ENCODE measurements around the gene PARP16. TPM values are rescaled to one million over a fixed set of nuclear protein-coding genes. Genes with fewer than 3 reads are reported as not detected.

The PARP16 gene
- total and polyA plus RNA-seq, 2 experiments from 2014 or later, result 3.6 to 4.1 TPM

DNA sequence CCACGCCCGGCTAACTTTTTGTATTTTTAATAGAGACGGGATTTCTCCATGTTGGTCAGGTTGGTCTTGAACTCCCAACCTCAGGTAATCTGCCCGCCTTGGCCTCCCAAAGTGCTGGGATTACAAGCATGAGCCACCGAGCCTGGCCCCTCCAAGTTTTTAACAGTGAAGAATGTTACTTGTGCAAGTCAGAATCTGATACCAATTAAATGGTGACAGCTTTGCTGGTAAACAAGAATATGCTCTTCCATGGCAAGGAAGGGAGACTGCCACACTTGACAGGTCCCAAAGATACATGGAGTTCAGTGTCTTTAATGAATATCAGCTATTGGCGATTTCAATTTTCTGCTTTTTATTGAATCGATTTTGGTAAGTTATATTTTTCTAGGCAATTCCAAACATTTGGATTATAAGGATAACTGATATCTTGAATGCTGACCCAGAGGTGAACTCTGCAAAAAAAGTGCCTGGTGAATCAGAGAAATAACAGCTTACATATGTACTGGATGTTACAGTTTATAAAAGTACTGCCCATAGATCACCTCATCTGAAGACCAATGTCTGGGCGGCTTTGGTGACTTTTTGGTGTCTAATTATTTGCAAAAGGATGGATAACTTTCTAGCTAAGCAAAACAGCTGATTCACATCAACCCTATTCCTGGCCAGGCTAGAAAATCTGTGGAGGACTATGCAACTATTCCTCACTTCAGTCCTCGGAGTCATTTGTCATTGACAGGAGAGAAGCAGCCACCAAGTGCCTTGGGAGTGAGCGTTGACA lies 1.2 kb downstream of the PARP16 start (continued):
- TF ChIP-seq, protein P1, sequence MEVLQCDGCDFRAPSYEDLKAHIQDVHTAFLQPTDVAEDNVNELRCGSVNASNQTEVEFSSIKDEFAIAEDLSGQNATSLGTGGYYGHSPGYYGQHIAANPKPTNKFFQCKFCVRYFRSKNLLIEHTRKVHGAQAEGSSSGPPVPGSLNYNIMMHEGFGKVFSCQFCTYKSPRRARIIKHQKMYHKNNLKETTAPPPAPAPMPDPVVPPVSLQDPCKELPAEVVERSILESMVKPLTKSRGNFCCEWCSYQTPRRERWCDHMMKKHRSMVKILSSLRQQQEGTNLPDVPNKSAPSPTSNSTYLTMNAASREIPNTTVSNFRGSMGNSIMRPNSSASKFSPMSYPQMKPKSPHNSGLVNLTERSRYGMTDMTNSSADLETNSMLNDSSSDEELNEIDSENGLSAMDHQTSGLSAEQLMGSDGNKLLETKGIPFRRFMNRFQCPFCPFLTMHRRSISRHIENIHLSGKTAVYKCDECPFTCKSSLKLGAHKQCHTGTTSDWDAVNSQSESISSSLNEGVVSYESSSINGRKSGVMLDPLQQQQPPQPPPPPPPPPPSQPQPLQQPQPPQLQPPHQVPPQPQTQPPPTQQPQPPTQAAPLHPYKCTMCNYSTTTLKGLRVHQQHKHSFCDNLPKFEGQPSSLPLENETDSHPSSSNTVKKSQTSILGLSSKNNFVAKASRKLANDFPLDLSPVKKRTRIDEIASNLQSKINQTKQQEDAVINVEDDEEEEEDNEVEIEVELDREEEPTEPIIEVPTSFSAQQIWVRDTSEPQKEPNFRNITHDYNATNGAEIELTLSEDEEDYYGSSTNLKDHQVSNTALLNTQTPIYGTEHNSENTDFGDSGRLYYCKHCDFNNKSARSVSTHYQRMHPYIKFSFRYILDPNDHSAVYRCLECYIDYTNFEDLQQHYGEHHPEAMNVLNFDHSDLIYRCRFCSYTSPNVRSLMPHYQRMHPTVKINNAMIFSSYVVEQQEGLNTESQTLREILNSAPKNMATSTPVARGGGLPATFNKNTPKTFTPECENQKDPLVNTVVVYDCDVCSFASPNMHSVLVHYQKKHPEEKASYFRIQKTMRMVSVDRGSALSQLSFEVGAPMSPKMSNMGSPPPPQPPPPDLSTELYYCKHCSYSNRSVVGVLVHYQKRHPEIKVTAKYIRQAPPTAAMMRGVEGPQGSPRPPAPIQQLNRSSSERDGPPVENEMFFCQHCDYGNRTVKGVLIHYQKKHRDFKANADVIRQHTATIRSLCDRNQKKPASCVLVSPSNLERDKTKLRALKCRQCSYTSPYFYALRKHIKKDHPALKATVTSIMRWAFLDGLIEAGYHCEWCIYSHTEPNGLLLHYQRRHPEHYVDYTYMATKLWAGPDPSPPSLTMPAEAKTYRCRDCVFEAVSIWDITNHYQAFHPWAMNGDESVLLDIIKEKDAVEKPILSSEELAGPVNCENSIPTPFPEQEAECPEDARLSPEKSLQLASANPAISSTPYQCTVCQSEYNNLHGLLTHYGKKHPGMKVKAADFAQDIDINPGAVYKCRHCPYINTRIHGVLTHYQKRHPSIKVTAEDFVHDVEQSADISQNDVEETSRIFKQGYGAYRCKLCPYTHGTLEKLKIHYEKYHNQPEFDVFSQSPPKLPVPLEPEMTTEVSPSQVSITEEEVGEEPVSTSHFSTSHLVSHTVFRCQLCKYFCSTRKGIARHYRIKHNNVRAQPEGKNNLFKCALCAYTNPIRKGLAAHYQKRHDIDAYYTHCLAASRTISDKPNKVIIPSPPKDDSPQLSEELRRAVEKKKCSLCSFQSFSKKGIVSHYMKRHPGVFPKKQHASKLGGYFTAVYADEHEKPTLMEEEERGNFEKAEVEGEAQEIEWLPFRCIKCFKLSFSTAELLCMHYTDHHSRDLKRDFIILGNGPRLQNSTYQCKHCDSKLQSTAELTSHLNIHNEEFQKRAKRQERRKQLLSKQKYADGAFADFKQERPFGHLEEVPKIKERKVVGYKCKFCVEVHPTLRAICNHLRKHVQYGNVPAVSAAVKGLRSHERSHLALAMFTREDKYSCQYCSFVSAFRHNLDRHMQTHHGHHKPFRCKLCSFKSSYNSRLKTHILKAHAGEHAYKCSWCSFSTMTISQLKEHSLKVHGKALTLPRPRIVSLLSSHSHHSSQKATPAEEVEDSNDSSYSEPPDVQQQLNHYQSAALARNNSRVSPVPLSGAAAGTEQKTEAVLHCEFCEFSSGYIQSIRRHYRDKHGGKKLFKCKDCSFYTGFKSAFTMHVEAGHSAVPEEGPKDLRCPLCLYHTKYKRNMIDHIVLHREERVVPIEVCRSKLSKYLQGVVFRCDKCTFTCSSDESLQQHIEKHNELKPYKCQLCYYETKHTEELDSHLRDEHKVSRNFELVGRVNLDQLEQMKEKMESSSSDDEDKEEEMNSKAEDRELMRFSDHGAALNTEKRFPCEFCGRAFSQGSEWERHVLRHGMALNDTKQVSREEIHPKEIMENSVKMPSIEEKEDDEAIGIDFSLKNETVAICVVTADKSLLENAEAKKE (CRISPR knock-in tag; IDR thresholded peaks at IDR 0.05), result no peak
- TF ChIP-seq EZH2 (IDR thresholded peaks at IDR 0.05; ENCODE audit: low read depth, unreplicated experiment), result no peak

DNA sequence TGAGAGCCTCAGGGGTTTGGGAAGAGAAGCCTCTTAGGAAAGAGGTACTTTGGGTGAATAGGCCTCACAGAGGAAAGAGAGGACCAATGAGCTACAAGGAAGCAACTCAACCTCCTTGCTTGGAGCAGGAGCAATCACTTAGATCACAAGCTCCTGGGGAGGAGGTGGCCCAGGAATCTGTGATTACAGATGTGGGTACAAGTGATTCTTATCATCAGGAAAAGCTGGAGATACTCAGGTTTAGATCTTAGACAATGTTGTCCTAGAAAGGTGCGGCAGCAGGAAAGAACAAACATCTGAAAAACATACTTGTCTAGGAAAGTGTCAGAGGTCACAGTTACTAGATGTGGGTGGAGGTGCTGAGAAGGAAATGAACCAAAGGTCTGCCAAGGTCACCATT lies 8.2 kb downstream of the PARP16 start:
- H3K36me3 Mint-ChIP-seq (ENCODE audit: low read depth), result no peaks in the 10 kb centered on the region
- H3K4me3 ChIP-seq, result no peak overlapping the region
- no peaks in the 10 kb centered on the region for H3F3A ChIP-seq (replicated peaks; ENCODE audit: low read depth)
- no peak for DNase-seq (ENCODE audit: low spot score)
- H4K20me1 ChIP-seq (replicated peaks; ENCODE audit: insufficient read depth), result no peaks in the 10 kb centered on the region
- no peaks in the 10 kb centered on the region for H3K79me2 ChIP-seq (replicated peaks; ENCODE audit: insufficient read depth)
- no peak overlapping the region for H2AFZ ChIP-seq
- no peaks in the 10 kb centered on the region for H3K9me2 ChIP-seq (ENCODE audit: insufficient read depth)
- H3K4me1 Mint-ChIP-seq, result no peaks in the 10 kb centered on the region
- ATAC-seq, result no peak; the same call in 2 of the 3 replicates
- H3K36me3 ChIP-seq (ENCODE audit: insufficient read depth), result no peaks in the 10 kb centered on the region
- H3K9me3 Mint-ChIP-seq, result no peaks in the 10 kb centered on the region
- H3K4me2 ChIP-seq, result no peak overlapping the region
- H3K4me3 Mint-ChIP-seq, result no peak overlapping the region
- H3K4me1 ChIP-seq (ENCODE audit: insufficient read depth), result no peaks in the 10 kb centered on the region
- no peak overlapping the region for H3K27ac ChIP-seq (ENCODE audit: low read depth)
- no peak for TF ChIP-seq NANOG (IDR thresholded peaks at IDR 0.05; ENCODE audit: borderline replicate concordance)
- no peaks in the 10 kb centered on the region for H3K27me3 ChIP-seq (ENCODE audit: insufficient read depth)
- no peaks in the 10 kb centered on the region for H3K27me3 Mint-ChIP-seq (ENCODE audit: insufficient read depth, low read depth, poor library complexity)
- no peak overlapping the region for H3K27ac Mint-ChIP-seq

DNA sequence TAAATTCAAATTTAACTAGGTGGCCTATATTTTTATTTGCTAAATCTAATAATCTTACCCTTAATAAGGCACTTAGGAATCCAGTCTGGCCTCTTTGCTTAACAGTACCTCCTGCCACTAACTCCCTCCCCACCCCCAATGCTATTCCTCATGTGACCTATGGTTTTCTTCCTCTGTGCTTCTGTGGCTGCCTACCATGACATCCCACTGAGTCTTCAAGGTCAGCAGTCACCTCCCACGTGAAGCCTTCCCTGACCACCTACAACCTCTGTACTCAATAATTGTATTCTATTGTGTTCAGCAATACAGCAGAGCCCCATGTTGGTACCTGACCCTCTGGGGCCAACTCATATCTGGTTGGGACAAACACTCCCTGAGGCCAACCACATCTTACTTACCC lies 9.7 kb downstream of the PARP16 start:
- Histone ChIP-seq H3K4me1 (ENCODE audit: insufficient read depth) (no peaks in the 10 kb centered on the region), H3K27ac (ENCODE audit: low read depth) (no peak overlapping the region), H3K36me3 (ENCODE audit: insufficient read depth) (no peaks in the 10 kb centered on the region), H3K27me3 (ENCODE audit: insufficient read depth) (no peaks in the 10 kb centered on the region), H3K79me2 (replicated peaks; ENCODE audit: insufficient read depth) (no peaks in the 10 kb centered on the region), H4K20me1 (replicated peaks; ENCODE audit: insufficient read depth) (no peaks in the 10 kb centered on the region), H3K4me3 (no peak overlapping the region), H3F3A (replicated peaks; ENCODE audit: low read depth) (no peaks in the 10 kb centered on the region), H3K9me2 (ENCODE audit: insufficient read depth) (no peaks in the 10 kb centered on the region), H2AFZ (no peak overlapping the region), H3K4me2 (no peak overlapping the region)
- Mint-ChIP-seq H3K27ac (no peak overlapping the region), H3K36me3 (ENCODE audit: low read depth) (no peaks in the 10 kb centered on the region), H3K9me3 (no peaks in the 10 kb centered on the region), H3K4me3 (no peak overlapping the region), H3K4me1 (no peaks in the 10 kb centered on the region), H3K27me3 (ENCODE audit: insufficient read depth, low read depth, poor library complexity) (no peaks in the 10 kb centered on the region)
- ATAC-seq (no peak), DNase-seq (ENCODE audit: low spot score) (no peak)
- TF ChIP-seq ZNF114 (CRISPR knock-in tag; IDR thresholded peaks at IDR 0.05) (no peak), ZNF331 (CRISPR knock-in tag; IDR thresholded peaks at IDR 0.05; ENCODE audit: low read depth) (no peak), EZH2phosphoT487 (IDR thresholded peaks at IDR 0.05; ENCODE audit: unreplicated experiment) (no peak), EZH2 (IDR thresholded peaks at IDR 0.05; ENCODE audit: low read depth, unreplicated experiment) (no peak), POLR2AphosphoS5 (IDR thresholded peaks at IDR 0.05; ENCODE audit: low read depth) (no peak), CREB1 (CRISPR knock-in tag; IDR thresholded peaks at IDR 0.05; ENCODE audit: low read depth) (no peak)
- TF ChIP-seq, protein P2, sequence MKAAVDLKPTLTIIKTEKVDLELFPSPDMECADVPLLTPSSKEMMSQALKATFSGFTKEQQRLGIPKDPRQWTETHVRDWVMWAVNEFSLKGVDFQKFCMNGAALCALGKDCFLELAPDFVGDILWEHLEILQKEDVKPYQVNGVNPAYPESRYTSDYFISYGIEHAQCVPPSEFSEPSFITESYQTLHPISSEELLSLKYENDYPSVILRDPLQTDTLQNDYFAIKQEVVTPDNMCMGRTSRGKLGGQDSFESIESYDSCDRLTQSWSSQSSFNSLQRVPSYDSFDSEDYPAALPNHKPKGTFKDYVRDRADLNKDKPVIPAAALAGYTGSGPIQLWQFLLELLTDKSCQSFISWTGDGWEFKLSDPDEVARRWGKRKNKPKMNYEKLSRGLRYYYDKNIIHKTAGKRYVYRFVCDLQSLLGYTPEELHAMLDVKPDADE (IDR thresholded peaks at IDR 0.05), result no peak
